ENCODE measurements around the gene ASAP3.

The ASAP3 gene

GRCh38 chr1:23483321-23484252 lies at the start of gene ASAP3:
ASAP3 (minus strand) TSS chr1:23484179; CDS start chr1:23484133, 46 bp downstream.
- DNase-seq: peak; percentile 74

- DNase-seq: peak; percentile 45
Observed at GRCh38 chr1:23533246-23534023, 49.5 kb upstream of the ASAP3 start.

GRCh38 chr1:23531562-23532094 lies 47.6 kb upstream of the ASAP3 start:
- no peak for DNase-seq

GRCh38 chr1:23530747-23531561 lies 47.0 kb upstream of the ASAP3 start, which contains the start of gene E2F2:
E2F2 (minus strand) TSS chr1:23531233; CDS start chr1:23530793, 440 bp downstream.
- DNase-seq: peak; percentile 92

GRCh38 chr1:23530087-23530746 lies 46.2 kb upstream of the ASAP3 start:
- no peak for DNase-seq

GRCh38 chr1:23529146-23530086 lies 45.4 kb upstream of the ASAP3 start:
- no peak for DNase-seq

- peak; percentile 65 for DNase-seq
Observed at GRCh38 chr1:23528250-23528978, 44.4 kb upstream of the ASAP3 start.

- DNase-seq: no peak
Observed at GRCh38 chr1:23527900-23528249, 43.9 kb upstream of the ASAP3 start.

- DNase-seq: no peak
Observed at GRCh38 chr1:23527366-23527765, 43.4 kb upstream of the ASAP3 start.

- no peak for DNase-seq
Observed at GRCh38 chr1:23526329-23527041, 42.5 kb upstream of the ASAP3 start.

- DNase-seq: no peak
Observed at GRCh38 chr1:23525558-23526250, 41.7 kb upstream of the ASAP3 start.

- no peak for DNase-seq
Observed at GRCh38 chr1:23524716-23525401, 40.9 kb upstream of the ASAP3 start.

- DNase-seq: no peak
Observed at GRCh38 chr1:23524163-23524562, 40.2 kb upstream of the ASAP3 start.

GRCh38 chr1:23522244-23522982 lies 38.4 kb upstream of the ASAP3 start:
- no peak for DNase-seq

GRCh38 chr1:23521588-23521987 lies 37.6 kb upstream of the ASAP3 start:
- no peak for DNase-seq

- no peak for DNase-seq
Observed at GRCh38 chr1:23517581-23517980, 33.6 kb upstream of the ASAP3 start.

- DNase-seq: no peak
Observed at GRCh38 chr1:23515905-23516304, 31.9 kb upstream of the ASAP3 start.

All from islet precursor cell (in vitro differentiated cells).